HPDE6-E6E7 (cell line): ENCODE results near the gene AKR7A3.

Experiments used
- DNase-seq: peaks from one replicate; pipeline ENCODE4 v3.0.0; 2011; ENCODE audit warnings: missing footprints; ENCODE audit errors: extremely low spot score

Gene AKR7A3

GRCh38 chr1:19288324-19289241, at the start of gene AKR7A3:
Gene AKR7A3 (minus strand): TSS chr1:19288770. CDS start chr1:19288709, 61 bp downstream.
- peak; percentile 53 for DNase-seq

DNA sequence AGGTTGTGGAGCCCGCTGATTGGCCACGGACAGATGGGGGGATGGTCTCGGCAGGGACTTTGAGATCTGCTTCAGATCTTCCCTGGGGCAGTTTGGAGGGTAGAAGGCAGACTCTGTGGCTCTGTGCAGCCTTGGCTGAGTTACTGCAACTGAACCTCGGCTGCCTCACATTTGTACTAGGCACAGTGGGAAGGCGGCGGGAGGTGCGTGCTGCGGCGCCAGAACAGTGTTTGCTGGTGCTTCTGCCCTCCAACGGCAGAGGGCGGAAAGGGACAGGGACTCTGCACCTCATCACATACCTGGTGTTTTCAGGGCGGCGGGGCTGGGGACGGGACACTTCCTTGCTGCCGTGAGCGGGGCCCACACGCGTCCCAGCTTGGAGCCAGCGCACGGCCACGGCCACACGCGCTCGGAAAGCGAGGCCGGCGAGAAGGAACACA, 49.8 kb upstream of the AKR7A3 start:
- DNase-seq = no peak

DNA sequence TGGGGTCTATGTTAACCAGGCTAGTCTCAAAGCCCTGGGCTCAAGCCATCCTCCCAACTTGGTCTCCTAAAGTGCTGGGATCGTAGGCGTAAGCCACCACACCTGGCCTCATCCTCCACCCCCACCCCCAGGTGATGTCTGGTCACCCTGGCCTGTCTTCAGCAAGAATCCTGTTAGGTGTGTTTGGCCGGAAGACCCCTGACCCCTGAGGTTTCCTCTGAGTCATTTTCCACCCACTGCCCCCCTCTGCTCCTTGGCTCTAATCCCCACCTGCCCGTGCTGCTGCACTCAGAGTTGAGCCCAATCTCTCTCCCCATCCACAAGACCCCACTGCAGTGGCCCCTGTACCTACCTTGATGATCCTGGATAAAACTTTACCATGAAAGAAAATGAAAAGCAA, 48.7 kb upstream of the AKR7A3 start:
- DNase-seq = no peak

DNA sequence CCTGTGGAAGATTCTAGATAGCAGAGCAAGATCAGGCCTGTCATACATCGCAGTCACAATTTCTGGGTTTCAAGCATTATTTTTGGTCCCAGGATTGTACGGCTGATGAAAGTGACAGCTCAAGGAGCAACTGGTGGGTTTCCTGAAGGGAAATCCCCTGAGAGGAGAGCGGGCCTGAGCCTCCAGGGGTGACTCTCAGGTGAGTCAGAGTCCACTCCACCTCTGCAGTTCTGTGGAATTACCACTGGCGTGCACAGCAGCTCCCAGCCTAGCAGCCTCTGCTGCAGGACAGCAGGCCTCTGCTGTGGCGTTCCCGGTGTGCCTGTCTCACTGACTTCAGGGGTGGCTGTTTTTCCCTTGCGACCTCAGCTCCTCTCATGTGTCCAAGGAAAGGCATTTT, 48.0 kb upstream of the AKR7A3 start:
- peak; percentile 64 for DNase-seq

GRCh38 chr1:19333587-19334354, 45.2 kb upstream of the AKR7A3 start:
- DNase-seq = no peak

DNA sequence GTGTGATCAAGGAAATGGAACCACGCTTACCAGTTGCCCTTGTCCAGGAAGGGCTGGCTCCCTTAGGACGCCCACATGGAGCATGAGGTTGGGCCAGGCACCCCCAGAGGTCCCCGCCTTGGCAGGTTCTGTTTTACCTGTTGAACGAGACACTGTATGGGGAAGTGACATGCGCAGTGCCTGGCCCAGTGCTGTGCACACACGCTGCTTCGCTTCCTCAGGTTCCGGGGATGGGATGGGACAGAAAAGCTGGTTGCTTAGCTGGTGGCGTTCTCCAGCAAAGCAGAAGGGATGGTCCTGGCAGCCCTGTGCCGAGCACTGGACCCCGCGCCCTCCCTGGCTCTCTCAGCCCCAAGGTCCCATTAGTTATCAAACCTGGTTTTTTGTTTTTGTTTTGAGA, 44.3 kb upstream of the AKR7A3 start:
- DNase-seq = no peak

GRCh38 chr1:19331262-19331878, 42.8 kb upstream of the AKR7A3 start:
- no peak for DNase-seq

GRCh38 chr1:19330449-19331135, 42.0 kb upstream of the AKR7A3 start:
- DNase-seq = no peak

- DNase-seq = no peak
Observed at GRCh38 chr1:19329611-19330010, 41.0 kb upstream of the AKR7A3 start.

GRCh38 chr1:19329188-19329587, 40.6 kb upstream of the AKR7A3 start:
- DNase-seq = no peak

GRCh38 chr1:19328486-19328885, 39.9 kb upstream of the AKR7A3 start:
- no peak for DNase-seq

DNA sequence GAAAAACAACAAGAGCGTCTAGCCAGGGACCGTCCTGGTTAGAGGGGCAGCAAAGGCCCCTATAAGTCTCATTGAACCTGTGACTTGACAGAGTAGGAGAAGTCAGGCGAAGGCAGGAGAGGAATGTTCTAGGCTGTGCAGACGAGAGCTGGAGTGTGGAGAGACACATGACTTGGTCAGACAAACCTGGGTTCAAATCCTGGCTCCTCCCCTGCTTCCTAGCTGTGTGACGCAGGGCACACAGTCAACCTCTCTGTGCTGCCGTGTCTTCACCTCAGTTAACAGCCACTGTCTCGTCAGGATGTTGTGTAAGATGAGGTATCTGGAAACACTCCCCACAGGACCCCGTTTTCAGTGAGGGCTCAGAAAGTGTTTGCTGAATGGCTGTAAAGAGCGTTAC, 39.2 kb upstream of the AKR7A3 start:
- no peak for DNase-seq

DNA sequence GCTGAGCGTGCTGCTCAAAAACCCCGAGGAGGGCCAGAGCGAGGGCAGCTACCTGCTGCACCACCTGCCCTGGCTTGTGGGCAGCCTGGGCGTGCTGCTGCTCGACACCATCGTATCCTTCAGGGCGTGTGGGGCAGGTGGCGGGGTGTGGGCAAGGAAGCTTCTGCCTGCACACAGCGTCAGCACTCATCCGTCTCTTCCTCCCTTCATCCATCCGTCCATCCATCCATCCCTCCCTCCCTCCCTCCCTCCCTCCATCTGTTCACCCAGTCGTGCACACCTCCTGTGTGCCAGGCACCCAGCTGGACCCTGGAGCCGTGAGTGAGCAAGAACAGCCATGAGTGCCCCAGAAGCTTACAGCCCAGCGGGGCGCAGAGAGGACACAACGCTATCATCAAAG, 38.7 kb upstream of the AKR7A3 start:
- DNase-seq = no peak

DNA sequence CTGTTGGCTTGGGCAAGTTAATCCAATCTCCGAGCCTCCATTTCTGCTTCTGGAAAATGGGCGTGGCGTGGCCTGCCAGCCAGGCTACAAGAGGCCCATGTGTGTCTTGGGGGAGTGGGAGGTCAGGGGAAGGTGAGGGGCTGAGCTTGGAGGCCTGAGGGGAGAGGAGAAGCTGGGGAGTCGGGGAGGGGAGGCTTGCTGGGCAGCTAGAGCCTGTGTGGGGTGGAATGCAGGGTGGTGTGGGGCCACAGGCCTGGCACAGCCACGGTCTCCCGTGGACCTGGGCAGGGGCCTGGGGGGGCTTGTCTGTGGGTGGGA, 38.1 kb upstream of the AKR7A3 start:
- no peak for DNase-seq

GRCh38 chr1:19325958-19326747, 37.6 kb upstream of the AKR7A3 start:
- DNase-seq = no peak

- DNase-seq = no peak
Observed at GRCh38 chr1:19325368-19325957, 36.9 kb upstream of the AKR7A3 start.

GRCh38 chr1:19324665-19324990, 36.1 kb upstream of the AKR7A3 start:
- DNase-seq = no peak

DNA sequence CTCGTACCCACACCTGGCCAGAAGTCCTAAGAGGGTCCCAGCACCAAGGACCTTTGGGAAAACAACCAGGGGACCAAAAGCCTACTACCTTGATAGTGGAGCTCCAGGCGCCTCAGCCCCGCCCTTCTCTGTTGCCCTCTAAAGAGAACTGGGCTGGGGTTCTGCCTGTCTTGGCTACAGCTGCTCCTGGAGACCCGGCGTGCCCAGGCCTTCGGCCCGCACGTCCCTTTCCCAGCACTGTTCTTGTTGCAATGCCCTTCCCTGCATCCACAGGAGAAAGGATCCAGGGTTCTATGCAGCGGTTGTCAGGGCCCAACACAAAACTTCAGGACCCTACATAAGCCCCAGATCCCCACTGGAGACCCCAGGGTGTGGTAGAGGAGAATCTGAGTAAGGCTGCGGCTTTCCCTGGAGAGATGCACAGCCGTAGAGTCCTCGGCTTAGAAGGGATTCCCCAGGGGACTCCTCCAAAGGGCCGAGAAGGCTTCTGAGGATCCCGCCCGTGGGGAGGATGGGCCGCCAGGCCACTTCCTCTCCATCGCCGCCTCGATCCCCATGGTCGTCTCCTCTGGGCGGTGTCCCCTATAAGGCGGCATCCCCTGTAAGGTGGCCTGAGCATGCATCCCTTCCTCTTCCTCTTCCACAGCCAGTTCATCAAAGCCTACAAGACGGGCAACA, 35.6 kb upstream of the AKR7A3 start:
- DNase-seq = no peak

DNA sequence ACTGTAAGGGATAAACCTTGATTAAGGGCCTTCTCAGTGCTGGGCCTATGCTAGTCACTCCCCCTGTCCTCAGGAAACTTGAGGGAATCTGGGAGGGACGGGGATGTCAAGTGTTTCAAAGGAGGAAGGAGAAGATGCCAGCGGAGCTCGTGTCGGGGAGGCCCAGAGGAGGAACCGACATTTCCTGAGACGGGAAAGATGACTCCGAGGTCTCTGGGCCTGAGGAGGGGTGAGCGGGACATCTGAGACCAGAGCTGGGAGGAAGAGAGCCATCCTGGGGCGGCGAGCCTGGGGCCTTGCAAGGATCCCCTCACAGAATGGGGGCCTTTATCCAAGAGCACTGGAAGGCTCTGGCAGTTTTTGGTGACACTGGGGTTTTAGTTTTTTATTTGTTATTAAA, 33.9 kb upstream of the AKR7A3 start:
- DNase-seq = no peak

- DNase-seq = no peak
Observed at GRCh38 chr1:19321071-19321470, 32.5 kb upstream of the AKR7A3 start.
